Transverse colon (tissue), 4 donors: ENCODE measurements around the gene PLA2G2C. TPM values are rescaled to one million over a fixed set of nuclear protein-coding genes. Genes with fewer than 3 reads are reported as not detected.

Source experiments
- DNase-seq: peaks from one replicate; pipeline ENCODE4 v3.0.0-alpha.2; 2019
- H3K27ac ChIP-seq, 4 donors: fragments of 200-600 bp; sonication (generic); 2 replicates each; pipeline ENCODE4 v1.5.1; 2016 to 2018; ENCODE audit warnings: inconsistent platforms in 4 of 4
- H3K27me3 ChIP-seq: fragments of 200-600 bp; sonication (generic); 2 replicates; pipeline ENCODE4 v1.5.1; 2017; ENCODE audit warnings: inconsistent platforms
- H3K36me3 ChIP-seq, 4 donors: fragments of 200-600 bp; sonication (generic); 2 replicates each; pipeline ENCODE4 v1.5.1; 2017 to 2019; ENCODE audit warnings: inconsistent platforms in 4 of 4
- H3K4me1 ChIP-seq, 4 donors: fragments of 200-600 bp; sonication (generic); 2 replicates each; pipeline ENCODE4 v1.5.1; 2017 to 2020; ENCODE audit warnings: inconsistent platforms in 4 of 4
- H3K4me3 ChIP-seq, 4 donors: fragments of 200-600 bp; sonication (generic); 1 replicate in 1 of 4; 2 replicates in 3 of 4; pipeline versions ENCODE4 v1.5.1 to v1.6.1; 2017 to 2019; ENCODE audit warnings: inconsistent platforms in 4 of 4
- H3K9me3 ChIP-seq, 2 donors: fragments of 200-600 bp; sonication (generic); 2 replicates each; pipeline ENCODE4 v1.5.1; 2017 to 2019; ENCODE audit warnings: inconsistent platforms in 2 of 2
- CTCF ChIP-seq, 5 experiments: fragments of 200-600 bp in 3 of 5; fragments of 450-650 bp in 2 of 5; sonication (generic) in 3 of 5; IDR thresholded peaks; 1 replicate in 2 of 5; 2 replicates in 3 of 5; pipeline ENCODE4 v1.5.1; 2016 to 2017; ENCODE audit warnings: antibody characterized with exemption in 5 of 5, inconsistent platforms in 3 of 5, mild to moderate bottlenecking in 2 of 5, moderate library complexity in 1 of 5
- EP300 ChIP-seq: sonication (generic); formaldehyde crosslinking; IDR thresholded peaks from one replicate; pipeline ENCODE4 v1.6.1; 2017; ENCODE audit warnings: antibody characterized with exemption, low read depth
- POLR2A ChIP-seq: fragments of 450-650 bp; IDR thresholded peaks from one replicate; pipeline ENCODE4 v1.6.1; 2016; ENCODE audit warnings: antibody characterized with exemption, mild to moderate bottlenecking, moderate library complexity
- POLR2AphosphoS5 ChIP-seq, 3 donors: sonication (generic); formaldehyde crosslinking; IDR thresholded peaks; one replicate each; pipeline ENCODE4 v1.6.1; 2016; ENCODE audit warnings: antibody characterized with exemption in 3 of 3
- WGBS, 2 donors: methylation state at CpG; one replicate each; pipeline ENCODE4 v1.1.5; 2018; ENCODE audit warnings: low coverage in 1 of 2; 5-methylcytosine and 5-hydroxymethylcytosine counted together
- in situ Hi-C, 4 donors: fragments of 200-750 bp; cut with MboI; loops; one replicate each; pipeline versions ENCODE4 v1.15.0 to v1.15.1; 2017; ENCODE audit warnings: low sequenced_read_pairs in 3 of 4, low pct_ligation_motif_present in 1 of 4, low pct_unique_long_range_greater_than_20kb in 1 of 4
- intact Hi-C: fragments of 100-400 bp; cut with DNase I; formaldehyde crosslinking; loops from one replicate; pipeline ENCODE4 v1.15.1; 2023; ENCODE audit warnings: low total_unique reads
- total RNA-seq, 4 donors: library from RNA; depleted of rRNA; stranded (reverse); fragments of >200 nt; gene quantifications; one replicate each; pipeline ENCODE4 v1.1.0, GENCODE V29; 2016

The PLA2G2C gene
- total RNA-seq, 4 donors from 2014 or later, result 0.14 to 4.1 (median 0.16) TPM; not detected in 1

- WGBS, 2 donors, result 88 to 98% methylated on average over 3 to 7 of the region's 8 CpGs
- H3K4me1 ChIP-seq, result no peaks in the 10 kb centered on the region
- intact Hi-C loops, result no loop called here
These were observed 43.0 kb downstream of the PLA2G2C start for GRCh38 chr1:20143318-20143717.

GRCh38 chr1:20142001-20142710, 44.2 kb downstream of the PLA2G2C start:
- no peak overlapping the region for H3K4me3 ChIP-seq
- no peaks in the 10 kb centered on the region for H3K9me3 ChIP-seq
- no peak overlapping the region for H3K27ac ChIP-seq
- no peaks in the 10 kb centered on the region for H3K27me3 ChIP-seq
- no peak for DNase-seq
- H3K36me3 ChIP-seq, result no peaks in the 10 kb centered on the region
- WGBS, 2 donors, result 85% methylated on average over 13 of the region's 13 CpGs; no CpG with 5 or more reads in 1 of the 2 donors
- intact Hi-C loops (no loop called here), in situ Hi-C loops (no loop called here)
- no peaks in the 10 kb centered on the region for H3K4me1 ChIP-seq
- TF ChIP-seq EP300, result no peak
- no peak for TF ChIP-seq POLR2A
- no peak for TF ChIP-seq POLR2AphosphoS5 (IDR thresholded peaks at IDR 0.05)
- no peak for TF ChIP-seq CTCF (IDR thresholded peaks at IDR 0.05)

More at GRCh38 chr1:20143318-20143717, 43.0 kb downstream of the PLA2G2C start:
- Histone ChIP-seq H3K27me3 (no peaks in the 10 kb centered on the region), H3K27ac (no peak overlapping the region), H3K9me3 (no peaks in the 10 kb centered on the region), H3K4me3 (no peak overlapping the region), H3K36me3 (no peaks in the 10 kb centered on the region)
- DNase-seq, result no peak
- TF ChIP-seq POLR2A, result no peak
- in situ Hi-C loops, result no loop called here

- 86% methylated on average over 7 of the region's 7 CpGs; no CpG with 5 or more reads in 1 of the 2 donors for WGBS, 2 donors
These were observed 44.9 kb downstream of the PLA2G2C start for GRCh38 chr1:20141466-20141865.

GRCh38 chr1:20141001-20141400, 45.3 kb downstream of the PLA2G2C start:
- in situ Hi-C loops, result no loop called here

More at GRCh38 chr1:20141466-20141865, 44.9 kb downstream of the PLA2G2C start:
- Histone ChIP-seq H3K9me3 (no peaks in the 10 kb centered on the region), H3K4me3 (no peak overlapping the region), H3K27me3 (no peaks in the 10 kb centered on the region), H3K4me1 (no peaks in the 10 kb centered on the region), H3K27ac (no peak overlapping the region), H3K36me3 (no peaks in the 10 kb centered on the region)
- in situ Hi-C loops (no loop called here), intact Hi-C loops (no loop called here)
- TF ChIP-seq EP300, result no peak
- TF ChIP-seq POLR2AphosphoS5 (IDR thresholded peaks at IDR 0.05), result no peak
- TF ChIP-seq CTCF (IDR thresholded peaks at IDR 0.05), result no peak
- no peak for TF ChIP-seq POLR2A
- DNase-seq, result no peak

More at GRCh38 chr1:20141001-20141400, 45.3 kb downstream of the PLA2G2C start:
- TF ChIP-seq CTCF (IDR thresholded peaks at IDR 0.05) (no peak), POLR2AphosphoS5 (IDR thresholded peaks at IDR 0.05) (no peak), POLR2A (no peak), EP300 (no peak)
- no peak overlapping the region for H3K27ac ChIP-seq
- no peak for DNase-seq
- no peaks in the 10 kb centered on the region for H3K4me1 ChIP-seq
- no peaks in the 10 kb centered on the region for H3K9me3 ChIP-seq
- no peaks in the 10 kb centered on the region for H3K27me3 ChIP-seq
- WGBS, 2 donors, result 81 to 85% methylated on average over 8 to 9 of the region's 9 CpGs
- intact Hi-C loops, result no loop called here
- H3K36me3 ChIP-seq, result no peaks in the 10 kb centered on the region
- H3K4me3 ChIP-seq, result no peak overlapping the region
